ENCODE data around the gene IFT172.

The IFT172 gene

DNA sequence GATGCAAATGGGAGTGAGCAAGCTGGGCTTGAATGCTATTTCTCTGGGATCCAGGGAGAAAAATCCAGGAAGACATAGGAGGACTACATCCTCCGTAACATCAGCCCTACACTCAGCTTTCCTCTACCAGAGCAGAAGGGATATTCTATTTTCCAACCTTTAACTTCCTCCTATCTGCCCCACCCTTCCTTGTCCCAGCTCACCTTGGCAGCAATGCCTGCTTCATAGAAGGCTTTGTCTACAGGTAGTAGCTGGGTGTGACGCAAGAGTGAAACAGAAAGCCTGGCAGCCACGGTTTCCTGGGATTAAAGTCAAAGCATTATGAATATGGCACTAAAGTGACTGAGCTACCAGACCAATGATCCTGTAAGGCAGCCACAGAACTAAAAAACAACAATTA, 43.5 kb downstream of the IFT172 start:
- Histone ChIP-seq H3K27me3 (ENCODE audit: control insufficient read depth, insufficient read depth, low read length) (no peaks in the 10 kb centered on the region), H3K9me3 (ENCODE audit: control insufficient read depth, insufficient read depth, low read depth, low read length) (no peaks in the 10 kb centered on the region), H3K36me3 (ENCODE audit: control insufficient read depth, insufficient read depth, low read length) (peaks cover 59% of the 10 kb centered on the region), H3K4me1 (ENCODE audit: control insufficient read depth, insufficient read depth, low read length) (peaks cover 15% of the 10 kb centered on the region), H3K27ac (ENCODE audit: low read depth, low read length) (no peak overlapping the region), H3K9ac (ENCODE audit: low read length) (no peak overlapping the region), H3K4me3 (ENCODE audit: low read depth, low read length) (no peak overlapping the region)

DNA sequence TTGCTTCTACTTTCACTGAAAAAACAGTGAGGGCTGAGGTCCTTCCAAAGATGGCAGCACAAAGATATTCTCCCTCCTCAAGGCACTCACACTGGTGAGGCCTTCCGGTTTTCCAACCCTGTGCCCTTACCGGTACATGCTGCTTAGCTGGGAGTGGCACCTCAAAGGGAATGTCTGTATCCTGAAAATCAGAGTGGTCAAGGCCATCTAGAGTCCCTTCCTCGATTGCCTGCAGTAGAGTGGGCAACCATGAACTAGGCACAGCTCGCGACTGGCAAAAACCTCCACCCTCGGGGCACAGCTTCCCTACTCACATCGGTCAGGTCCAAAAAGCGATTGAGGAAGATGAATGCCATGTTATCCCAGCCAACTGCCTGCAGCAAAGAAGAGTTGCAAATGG, 43.9 kb downstream of the IFT172 start:
- Histone ChIP-seq H3K4me1 (ENCODE audit: control insufficient read depth, insufficient read depth, low read length) (peaks cover 15% of the 10 kb centered on the region), H3K9me3 (ENCODE audit: control insufficient read depth, insufficient read depth, low read depth, low read length) (no peaks in the 10 kb centered on the region), H3K27ac (ENCODE audit: low read depth, low read length) (no peak overlapping the region), H3K27me3 (ENCODE audit: control insufficient read depth, insufficient read depth, low read length) (no peaks in the 10 kb centered on the region), H3K4me3 (ENCODE audit: low read depth, low read length) (no peak overlapping the region), H3K9ac (ENCODE audit: low read length) (no peak overlapping the region), H3K36me3 (ENCODE audit: control insufficient read depth, insufficient read depth, low read length) (peaks cover 64% of the 10 kb centered on the region)

DNA sequence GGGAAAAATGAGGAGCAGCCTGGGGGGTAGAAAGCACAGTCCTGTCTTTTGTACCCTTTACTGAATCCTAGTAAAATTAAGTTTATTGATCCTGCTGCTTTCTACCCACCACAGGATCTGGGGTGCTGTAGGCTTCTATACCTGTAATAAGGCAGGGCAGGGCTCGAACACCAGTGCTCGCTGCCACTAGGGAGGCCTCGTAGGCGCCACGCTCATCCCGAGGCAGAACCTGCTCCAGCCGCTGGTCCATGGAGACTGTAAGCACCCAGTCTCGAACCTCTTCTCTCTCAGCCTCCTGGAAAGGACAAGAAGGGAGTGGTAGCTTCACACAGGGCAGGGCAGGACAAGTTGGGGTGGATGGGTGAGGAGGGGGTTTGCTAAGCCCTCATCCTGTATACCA, 44.4 kb downstream of the IFT172 start:
- H3K4me3 ChIP-seq (ENCODE audit: low read depth, low read length): no peak overlapping the region
- H3K4me1 ChIP-seq (ENCODE audit: control insufficient read depth, insufficient read depth, low read length): peaks cover 15% of the 10 kb centered on the region
- H3K9ac ChIP-seq (ENCODE audit: low read length): no peak overlapping the region
- no peaks in the 10 kb centered on the region for H3K9me3 ChIP-seq (ENCODE audit: control insufficient read depth, insufficient read depth, low read depth, low read length)
- H3K36me3 ChIP-seq (ENCODE audit: control insufficient read depth, insufficient read depth, low read length): peaks cover 67% of the 10 kb centered on the region
- H3K27ac ChIP-seq (ENCODE audit: low read depth, low read length): no peak overlapping the region
- no peaks in the 10 kb centered on the region for H3K27me3 ChIP-seq (ENCODE audit: control insufficient read depth, insufficient read depth, low read length)

DNA sequence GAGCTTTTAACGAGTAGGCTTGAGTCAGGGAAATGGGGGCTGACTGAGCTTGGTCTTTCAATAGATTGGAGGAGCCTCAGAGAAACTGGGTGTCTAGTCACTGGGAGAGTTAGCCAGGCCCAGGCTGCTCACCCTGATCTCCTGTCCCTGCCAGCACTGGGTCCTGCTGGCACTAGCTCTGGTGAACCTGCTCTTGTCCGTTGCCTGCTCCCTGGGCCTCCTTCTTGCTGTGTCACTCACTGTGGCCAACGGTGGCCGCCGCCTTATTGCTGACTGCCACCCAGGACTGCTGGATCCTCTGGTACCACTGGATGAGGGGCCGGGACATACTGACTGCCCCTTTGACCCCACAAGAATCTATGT, 46.6 kb downstream of the IFT172 start:
- H3K27ac ChIP-seq (ENCODE audit: low read depth, low read length): peak overlapping the region; percentile 30; the same call in 1 of the 2 replicates
- peak overlapping the region; percentile 72 for H3K9ac ChIP-seq (ENCODE audit: low read length)
- H3K27me3 ChIP-seq (ENCODE audit: control insufficient read depth, insufficient read depth, low read length): no peaks in the 10 kb centered on the region
- peaks cover 68% of the 10 kb centered on the region for H3K36me3 ChIP-seq (ENCODE audit: control insufficient read depth, insufficient read depth, low read length)
- H3K9me3 ChIP-seq (ENCODE audit: control insufficient read depth, insufficient read depth, low read depth, low read length): no peaks in the 10 kb centered on the region
- peaks cover 15% of the 10 kb centered on the region for H3K4me1 ChIP-seq (ENCODE audit: control insufficient read depth, insufficient read depth, low read length)
- peak overlapping the region; percentile 65 for H3K4me3 ChIP-seq (ENCODE audit: low read depth, low read length)

DNA sequence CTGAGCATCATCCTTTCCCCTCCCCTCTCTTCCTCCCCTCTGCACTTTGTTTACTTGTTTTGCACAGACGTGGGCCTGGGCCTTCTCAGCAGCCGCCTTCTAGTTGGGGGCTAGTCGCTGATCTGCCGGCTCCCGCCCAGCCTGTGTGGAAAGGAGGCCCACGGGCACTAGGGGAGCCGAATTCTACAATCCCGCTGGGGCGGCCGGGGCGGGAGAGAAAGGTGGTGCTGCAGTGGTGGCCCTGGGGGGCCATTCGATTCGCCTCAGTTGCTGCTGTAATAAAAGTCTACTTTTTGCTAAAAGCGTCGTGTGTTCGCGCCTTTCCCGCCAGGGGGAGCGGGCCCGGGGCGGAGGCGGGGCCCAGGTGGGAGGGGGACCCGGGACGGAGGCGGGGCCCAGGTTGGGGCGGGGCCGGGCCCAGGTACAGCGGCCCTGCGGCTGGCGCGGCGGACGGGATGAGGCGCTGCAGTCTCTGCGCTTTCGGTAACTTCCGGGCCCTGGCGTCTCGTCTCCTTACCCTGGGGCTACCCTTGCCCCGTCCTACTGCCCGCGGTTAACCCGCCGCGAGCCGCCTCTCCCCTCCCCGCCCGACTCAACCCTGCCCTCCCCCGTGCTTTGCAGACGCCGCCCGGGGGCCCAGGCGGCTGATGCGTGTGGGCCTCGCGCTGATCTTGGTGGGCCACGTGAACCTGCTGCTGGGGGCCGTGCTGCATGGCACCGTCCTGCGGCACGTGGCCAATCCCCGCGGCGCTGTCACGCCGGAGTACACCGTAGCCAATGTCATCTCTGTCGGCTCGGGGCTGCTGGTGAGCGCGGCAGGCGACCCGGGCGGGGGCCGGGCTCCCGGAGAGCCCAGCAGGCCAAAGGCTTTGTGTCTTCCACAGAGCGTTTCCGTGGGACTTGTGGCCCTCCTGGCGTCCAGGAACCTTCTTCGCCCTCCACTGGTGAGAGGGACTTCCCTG, 47.3 kb downstream of the IFT172 start, which contains the start of gene KRTCAP3:
Gene KRTCAP3, plus strand, starts transcription at position 424 of the 962 bp plus-strand sequence. Its CDS starts 32 bp downstream, at position 456.
- peaks cover 66% of the 10 kb centered on the region for H3K36me3 ChIP-seq (ENCODE audit: control insufficient read depth, insufficient read depth, low read length)
- H3K4me1 ChIP-seq (ENCODE audit: control insufficient read depth, insufficient read depth, low read length): peaks cover 15% of the 10 kb centered on the region
- peak within 1 kb of the TSS; percentile 72 for H3K9ac ChIP-seq (ENCODE audit: low read length)
- no peaks in the 10 kb centered on the region for H3K9me3 ChIP-seq (ENCODE audit: control insufficient read depth, insufficient read depth, low read depth, low read length)
- H3K27me3 ChIP-seq (ENCODE audit: control insufficient read depth, insufficient read depth, low read length): no peaks in the 10 kb centered on the region
- peak within 1 kb of the TSS; percentile 30; the same call in 1 of the 2 replicates for H3K27ac ChIP-seq (ENCODE audit: low read depth, low read length)
- H3K4me3 ChIP-seq (ENCODE audit: low read depth, low read length): peak within 1 kb of the TSS; percentile 65

DNA sequence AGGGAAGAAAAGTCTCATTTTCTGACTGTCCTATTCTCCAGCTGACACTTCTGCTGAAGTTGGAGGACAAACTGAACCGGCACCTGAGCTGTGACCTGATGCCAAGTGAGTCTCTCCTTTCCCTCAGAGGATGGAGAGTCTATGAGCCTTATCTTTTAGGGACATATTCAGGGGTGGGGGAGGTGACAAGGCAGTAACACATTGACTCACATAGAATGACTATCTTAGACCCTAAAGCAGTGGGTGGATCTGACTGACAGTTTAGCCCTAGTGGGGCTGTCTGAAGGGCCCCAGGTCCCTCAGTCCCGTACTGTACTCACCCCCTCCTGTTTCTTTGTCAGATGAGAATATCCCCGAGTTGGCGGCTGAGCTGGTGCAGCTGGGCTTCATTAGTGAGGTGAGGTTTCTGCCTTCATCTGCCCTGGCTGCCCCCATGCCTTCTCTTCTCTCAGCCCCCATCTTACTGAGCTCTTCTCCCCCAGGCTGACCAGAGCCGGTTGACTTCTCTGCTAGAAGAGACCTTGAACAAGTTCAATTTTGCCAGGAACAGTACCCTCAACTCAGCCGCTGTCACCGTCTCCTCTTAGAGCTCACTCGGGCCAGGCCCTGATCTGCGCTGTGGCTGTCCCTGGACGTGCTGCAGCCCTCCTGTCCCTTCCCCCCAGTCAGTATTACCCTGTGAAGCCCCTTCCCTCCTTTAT, 48.2 kb downstream of the IFT172 start:
- no peak overlapping the region for H3K27ac ChIP-seq (ENCODE audit: low read depth, low read length)
- H3K9ac ChIP-seq (ENCODE audit: low read length): peak overlapping the region; percentile 57

DNA sequence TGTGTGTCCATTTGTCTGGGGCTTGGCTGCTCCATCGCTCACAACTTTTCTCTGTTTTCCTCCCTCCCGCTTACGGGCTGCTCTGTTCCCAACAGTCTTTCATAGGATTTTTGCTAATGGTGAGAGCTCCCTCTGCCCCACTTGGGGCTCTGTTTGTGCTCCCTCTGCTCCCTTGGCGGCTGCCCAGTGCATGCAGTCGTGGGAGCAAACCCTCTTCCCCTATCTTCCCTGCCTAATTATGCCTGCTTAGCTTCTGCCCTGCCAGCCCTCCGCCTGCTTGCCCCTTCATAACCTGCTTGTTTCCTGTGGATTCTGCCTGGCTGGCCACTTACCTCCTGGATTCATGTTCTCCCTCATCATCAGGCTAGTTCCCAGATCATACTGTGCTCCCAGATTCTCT, 53.9 kb downstream of the IFT172 start:
- H3K9me3 ChIP-seq (ENCODE audit: control insufficient read depth, insufficient read depth, low read depth, low read length): no peaks in the 10 kb centered on the region
- no peaks in the 10 kb centered on the region; the same call in 1 of the 2 replicates for H3K4me1 ChIP-seq (ENCODE audit: control insufficient read depth, insufficient read depth, low read length)
- peaks cover 68% of the 10 kb centered on the region for H3K36me3 ChIP-seq (ENCODE audit: control insufficient read depth, insufficient read depth, low read length)
- no peak overlapping the region for H3K27ac ChIP-seq (ENCODE audit: low read depth, low read length)
- no peak overlapping the region for H3K9ac ChIP-seq (ENCODE audit: low read length)
- no peaks in the 10 kb centered on the region for H3K27me3 ChIP-seq (ENCODE audit: control insufficient read depth, insufficient read depth, low read length)
- H3K4me3 ChIP-seq (ENCODE audit: low read depth, low read length): no peak overlapping the region

More for the DNA sequence above, 48.2 kb downstream of the IFT172 start:
- Histone ChIP-seq H3K4me3 (ENCODE audit: low read depth, low read length) (no peak overlapping the region), H3K9me3 (ENCODE audit: control insufficient read depth, insufficient read depth, low read depth, low read length) (no peaks in the 10 kb centered on the region), H3K36me3 (ENCODE audit: control insufficient read depth, insufficient read depth, low read length) (peaks cover 72% of the 10 kb centered on the region), H3K4me1 (ENCODE audit: control insufficient read depth, insufficient read depth, low read length) (peaks cover 15% of the 10 kb centered on the region), H3K27me3 (ENCODE audit: control insufficient read depth, insufficient read depth, low read length) (no peaks in the 10 kb centered on the region)

DNA sequence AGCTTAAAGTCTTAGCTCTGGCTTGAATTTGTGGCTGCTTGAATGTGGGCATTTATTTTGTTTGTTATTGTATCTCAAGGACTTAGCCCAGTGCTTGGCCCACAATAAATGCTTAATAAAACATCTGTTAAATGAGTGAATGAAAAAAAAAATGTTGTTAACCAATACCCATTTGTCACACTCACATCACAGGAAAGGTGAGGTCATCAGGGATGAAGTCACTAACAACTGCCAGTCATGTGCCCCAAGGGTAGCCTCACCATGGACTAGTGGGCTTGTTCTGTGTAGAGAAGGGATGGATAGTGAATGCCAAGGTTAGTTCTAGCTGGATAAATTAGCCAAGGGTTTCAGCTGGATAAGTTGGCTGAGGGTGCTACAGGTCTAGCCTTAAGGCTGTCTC, 58.1 kb downstream of the IFT172 start:
- H3K4me1 ChIP-seq (ENCODE audit: control insufficient read depth, insufficient read depth, low read length): peaks cover 7% of the 10 kb centered on the region; the same call in 1 of the 2 replicates
- no peaks in the 10 kb centered on the region for H3K27me3 ChIP-seq (ENCODE audit: control insufficient read depth, insufficient read depth, low read length)
- H3K9ac ChIP-seq (ENCODE audit: low read length): no peak overlapping the region
- H3K27ac ChIP-seq (ENCODE audit: low read depth, low read length): no peak overlapping the region
- H3K36me3 ChIP-seq (ENCODE audit: control insufficient read depth, insufficient read depth, low read length): peaks cover 35% of the 10 kb centered on the region
- H3K9me3 ChIP-seq (ENCODE audit: control insufficient read depth, insufficient read depth, low read depth, low read length): no peaks in the 10 kb centered on the region
- H3K4me3 ChIP-seq (ENCODE audit: low read depth, low read length): no peak overlapping the region

DNA sequence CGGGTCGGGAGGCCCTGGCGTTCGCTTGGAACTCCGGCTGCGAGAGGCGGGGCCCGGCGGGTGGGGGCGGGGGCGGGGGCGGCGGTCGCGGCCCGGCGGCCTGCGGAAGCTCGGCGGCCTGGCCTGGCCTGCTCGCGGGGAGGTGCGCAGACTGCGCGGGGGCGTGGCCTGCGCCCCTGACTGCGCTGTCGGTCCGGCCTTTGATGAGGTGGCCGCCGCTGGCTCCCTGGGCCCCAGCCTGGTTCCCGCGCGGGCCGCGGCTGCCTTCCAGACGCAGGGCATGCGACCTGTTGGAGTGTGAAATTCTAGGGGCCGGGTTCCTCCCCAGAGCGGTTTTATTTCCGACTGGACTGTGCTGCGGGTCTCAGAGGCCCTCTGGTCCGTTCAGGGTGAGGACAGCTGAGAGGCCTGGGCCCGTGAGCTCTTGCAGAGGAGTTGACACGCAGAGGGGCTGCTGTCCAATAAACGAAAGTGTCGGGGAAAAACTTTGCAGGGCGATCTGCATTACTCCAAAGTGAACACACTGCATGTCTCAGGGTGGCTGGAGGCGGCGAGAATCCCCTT, 60.5 kb downstream of the IFT172 start:
- H3K27ac ChIP-seq (ENCODE audit: low read depth, low read length): peak overlapping the region; percentile 92; the same call in 1 of the 2 replicates

DNA sequence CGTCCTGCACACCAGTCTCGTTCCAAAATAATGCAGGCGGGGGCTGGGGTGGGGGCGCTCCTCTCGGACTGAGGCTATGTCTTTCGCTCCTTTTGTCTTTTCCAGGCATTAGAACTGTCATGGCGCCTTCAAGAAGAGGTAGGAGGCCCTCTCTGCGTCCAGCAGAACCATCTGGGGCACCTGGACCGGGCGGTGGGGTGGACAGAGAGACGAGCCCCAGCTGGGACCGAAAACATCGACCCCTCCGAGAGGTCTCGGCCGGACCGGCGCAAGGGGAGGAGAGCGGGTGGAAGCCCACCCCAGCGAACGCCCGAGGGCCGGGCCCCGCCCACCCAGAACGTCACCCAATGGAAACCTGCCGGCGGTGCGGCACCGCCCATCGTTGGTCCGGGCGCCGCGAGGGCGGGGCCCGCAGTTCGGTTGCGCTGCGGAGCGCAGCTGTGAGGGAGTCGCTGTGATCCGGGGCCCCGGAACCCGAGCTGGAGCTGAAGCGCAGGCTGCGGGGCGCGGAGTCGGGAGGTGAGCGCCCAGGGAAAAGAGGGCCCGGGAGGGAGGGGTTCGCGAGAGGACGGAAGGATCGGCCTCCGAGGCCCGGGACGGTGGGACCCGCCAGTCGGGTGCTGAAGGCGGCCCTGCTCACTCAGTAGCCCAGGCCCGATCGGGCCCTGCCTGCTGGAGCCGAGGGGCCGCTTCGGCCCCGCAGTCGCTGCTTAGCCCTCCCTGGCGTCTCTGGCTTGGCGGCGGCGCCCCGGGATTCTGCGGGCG, 61.1 kb downstream of the IFT172 start, which contains the start of gene NRBP1:
Gene NRBP1, plus strand, starts transcription at position 419 of the 765 bp plus-strand sequence. CDS start 4,643 bp downstream, outside the sequence.
- Histone ChIP-seq H3K9me3 (ENCODE audit: control insufficient read depth, insufficient read depth, low read depth, low read length) (no peaks in the 10 kb centered on the region), H3K4me1 (ENCODE audit: control insufficient read depth, insufficient read depth, low read length) (peaks cover 7% of the 10 kb centered on the region; the same call in 1 of the 2 replicates), H3K27ac (ENCODE audit: low read depth, low read length) (peak within 1 kb of the TSS; percentile 92; the same call in 1 of the 2 replicates), H3K4me3 (ENCODE audit: low read depth, low read length) (peak within 1 kb of the TSS; percentile 97), H3K27me3 (ENCODE audit: control insufficient read depth, insufficient read depth, low read length) (no peaks in the 10 kb centered on the region), H3K36me3 (ENCODE audit: control insufficient read depth, insufficient read depth, low read length) (peaks cover 5% of the 10 kb centered on the region), H3K9ac (ENCODE audit: low read length) (peak within 1 kb of the TSS; percentile 96)

More for the DNA sequence above, 60.5 kb downstream of the IFT172 start:
- Histone ChIP-seq H3K9ac (ENCODE audit: low read length) (peak overlapping the region; percentile 96), H3K36me3 (ENCODE audit: control insufficient read depth, insufficient read depth, low read length) (peaks cover 12% of the 10 kb centered on the region), H3K4me3 (ENCODE audit: low read depth, low read length) (peak overlapping the region; percentile 97), H3K9me3 (ENCODE audit: control insufficient read depth, insufficient read depth, low read depth, low read length) (no peaks in the 10 kb centered on the region), H3K27me3 (ENCODE audit: control insufficient read depth, insufficient read depth, low read length) (no peaks in the 10 kb centered on the region), H3K4me1 (ENCODE audit: control insufficient read depth, insufficient read depth, low read length) (peaks cover 7% of the 10 kb centered on the region; the same call in 1 of the 2 replicates)
